ENCODE data around the gene CENATAC.

DNA sequence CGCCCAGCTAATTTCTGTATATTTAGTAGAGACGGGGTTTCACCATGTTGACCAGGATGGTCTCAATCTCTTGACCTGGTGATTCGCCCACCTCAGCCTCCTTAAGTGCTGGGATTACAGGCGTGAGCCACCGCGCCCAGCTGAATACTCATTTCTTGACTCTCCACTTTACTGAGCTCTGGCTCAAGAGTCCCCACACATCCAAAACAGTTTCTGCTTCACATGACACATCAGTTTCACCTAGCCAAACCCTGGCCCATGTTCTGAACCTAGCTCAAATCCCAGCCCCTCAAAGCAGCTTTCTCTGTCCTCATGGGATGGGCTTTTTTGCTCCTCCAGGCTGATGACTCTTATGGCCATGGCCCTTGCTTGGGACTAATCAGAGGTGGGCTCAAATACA is 49.3 kb downstream of the CENATAC start:
- no peak for TF ChIP-seq GATA2 (IDR thresholded peaks at IDR 0.05; ENCODE audit: low read depth, low read length)
- no peak for TF ChIP-seq GATA3 (IDR thresholded peaks at IDR 0.05; ENCODE audit: low read depth, low read length)

Measured in SH-SY5Y (cell line).